NCI-H146 treated with DMSO at 0.1 percent for 48 hours (cell line): ENCODE measurements around the gene CHSY3.

Experiments used
- DNase-seq: peaks from one replicate; lab custom pipeline; 2025; ENCODE audit not compliant: unreplicated experiment; lab: John Stamatoyannopoulos, UW

CHSY3 gene

DNA sequence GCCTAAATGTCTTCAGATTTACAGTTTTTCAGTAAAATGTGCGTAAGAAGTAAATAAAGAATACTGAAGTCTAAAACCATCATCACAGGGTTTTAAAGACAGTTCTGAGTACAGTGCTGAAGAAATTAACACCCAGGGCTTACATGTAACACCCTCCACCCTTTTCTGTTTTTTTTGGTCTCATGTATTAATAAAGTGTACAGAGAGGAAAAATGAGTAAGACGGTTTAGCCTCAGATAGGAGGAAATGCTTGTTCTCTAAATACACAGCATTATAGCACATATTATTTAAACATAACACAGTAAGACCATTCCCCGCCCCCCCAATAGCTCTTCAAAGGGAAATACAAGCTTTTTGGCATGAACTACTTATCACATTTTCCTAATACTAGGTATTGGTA lies 119.3 kb downstream of the CHSY3 start:
- no peak for DNase-seq

- no peak for DNase-seq
Measured at GRCh38 chr5:130024006-130024405, 119.7 kb downstream of the CHSY3 start.

DNA sequence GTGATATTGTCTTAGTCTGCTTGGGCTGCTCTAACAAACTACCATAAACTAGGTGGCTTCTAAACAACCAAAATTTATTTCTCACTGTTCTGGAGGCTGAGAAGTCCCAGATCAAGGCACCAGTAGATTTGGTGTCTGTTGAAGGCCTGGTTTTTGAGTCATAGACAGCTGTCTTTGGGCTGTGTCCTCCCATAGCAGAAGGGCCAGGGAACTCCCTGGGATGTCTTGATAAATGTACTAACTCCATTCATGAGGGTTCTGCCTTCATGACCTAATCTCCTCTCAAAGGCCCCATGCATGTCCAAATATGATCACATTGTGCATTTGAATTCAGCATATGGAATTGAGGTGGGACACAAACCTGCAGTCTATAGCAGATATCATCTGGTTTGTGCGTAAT lies 121.2 kb downstream of the CHSY3 start:
- DNase-seq: no peak

GRCh38 chr5:130032807-130033206 lies 128.5 kb downstream of the CHSY3 start:
- no peak for DNase-seq

DNA sequence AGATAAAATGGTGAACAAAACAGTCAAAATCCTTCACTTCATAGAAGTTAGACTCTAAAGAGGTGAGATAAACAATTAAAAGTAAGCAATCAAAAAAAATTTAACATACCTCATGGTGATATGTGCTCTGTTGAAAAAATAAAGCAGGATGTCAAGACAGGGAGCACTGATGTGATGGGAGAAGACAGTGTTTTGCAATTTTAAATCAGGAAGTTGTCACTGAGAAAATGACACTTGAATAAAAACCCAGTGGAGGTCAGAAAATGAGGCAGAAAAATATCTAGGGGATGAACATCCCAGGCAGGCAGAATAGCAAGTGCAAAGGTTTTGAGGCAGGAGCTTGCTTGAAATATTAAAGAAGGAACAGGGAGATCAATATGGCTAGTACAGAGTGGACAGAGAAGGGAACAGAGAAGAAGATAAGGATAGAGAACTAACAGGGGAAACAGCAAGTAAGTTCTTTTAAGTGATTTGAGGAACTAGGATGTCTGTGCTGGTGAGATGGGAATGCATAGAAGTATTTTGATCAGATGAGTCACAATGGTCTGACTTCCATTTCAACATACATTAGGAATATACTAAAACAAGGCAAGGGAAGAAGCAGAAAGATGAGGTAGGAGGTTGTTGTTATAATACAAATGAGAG lies 130.4 kb downstream of the CHSY3 start:
- DNase-seq: no peak

DNA sequence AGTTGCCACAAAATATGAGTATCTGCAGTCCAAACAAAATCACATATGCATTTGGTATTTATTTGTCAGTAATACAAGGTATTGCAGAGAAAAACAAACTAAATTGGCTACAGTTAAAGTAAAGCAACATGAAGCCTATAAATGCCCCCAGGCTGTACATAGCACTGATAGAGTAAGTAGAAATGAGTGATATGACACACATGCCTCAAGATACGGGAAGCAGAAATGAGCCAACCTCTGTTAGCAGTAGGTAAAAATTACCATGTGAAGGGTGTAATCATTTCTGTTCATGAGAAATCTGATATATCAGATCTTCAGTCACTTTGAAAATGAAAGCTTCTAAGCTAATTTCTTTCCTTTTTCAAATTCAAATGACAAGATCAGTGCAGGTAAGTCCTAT lies 131.1 kb downstream of the CHSY3 start:
- no peak for DNase-seq

- no peak for DNase-seq
Measured at GRCh38 chr5:130037905-130038304, 133.6 kb downstream of the CHSY3 start.

- no peak for DNase-seq
Measured at GRCh38 chr5:130043834-130044233, 139.6 kb downstream of the CHSY3 start.

- DNase-seq: no peak
Measured at GRCh38 chr5:130045334-130045733, 141.1 kb downstream of the CHSY3 start.

DNA sequence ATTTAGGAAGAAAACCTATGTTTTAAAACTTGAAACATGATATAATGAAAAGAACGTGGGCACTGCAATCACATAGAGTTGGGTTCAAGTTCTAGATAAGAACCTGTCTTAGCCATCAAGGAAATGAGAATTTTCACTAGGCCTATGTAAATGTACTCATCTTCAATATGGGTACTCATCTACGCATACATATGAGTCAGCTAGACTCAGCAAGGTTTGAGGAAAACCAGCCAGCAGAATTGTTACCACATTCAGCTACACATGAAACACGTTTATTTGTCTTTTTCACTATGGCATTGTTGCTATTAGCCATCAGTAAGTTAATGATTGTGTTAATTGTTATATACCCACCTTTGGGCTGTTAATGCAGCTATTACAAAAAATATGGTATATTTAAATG lies 146.3 kb downstream of the CHSY3 start:
- DNase-seq: no peak

DNA sequence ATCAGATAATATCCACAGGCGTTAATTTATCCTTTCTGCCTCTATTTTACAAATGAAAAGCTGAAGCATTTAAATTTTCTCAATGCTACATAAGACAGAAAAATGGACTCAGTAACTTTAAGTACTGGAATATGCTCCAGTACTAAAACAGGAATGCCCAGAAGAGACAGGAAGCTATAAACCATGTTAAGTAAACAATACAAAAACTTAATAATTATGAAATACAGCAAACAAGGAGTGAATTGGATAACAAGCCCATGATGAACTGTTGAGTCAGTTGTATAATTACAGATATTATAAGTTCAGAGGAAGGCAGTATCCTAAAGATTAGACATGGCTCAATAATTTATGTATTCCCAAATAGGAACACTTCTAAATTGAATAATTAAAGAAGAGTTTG lies 148.5 kb downstream of the CHSY3 start:
- DNase-seq: no peak

DNA sequence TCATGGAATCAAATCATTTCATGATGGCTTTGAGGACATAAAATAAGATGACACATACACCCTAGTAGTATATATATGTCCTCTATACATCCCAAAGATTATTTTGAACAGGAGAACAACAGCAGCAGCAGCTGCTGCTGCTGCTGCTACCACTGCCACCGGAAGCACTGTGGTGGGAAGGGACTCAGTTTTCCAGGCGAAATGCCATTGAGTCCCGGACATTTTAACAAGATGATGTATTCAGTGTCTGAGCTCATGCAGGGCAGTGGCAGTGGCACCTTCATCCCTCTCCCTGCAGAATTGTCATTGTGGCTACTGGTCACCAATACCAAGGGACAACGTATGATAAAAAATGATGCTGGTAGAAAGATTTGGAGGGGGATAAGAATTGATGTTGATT lies 151.3 kb downstream of the CHSY3 start:
- no peak for DNase-seq

DNA sequence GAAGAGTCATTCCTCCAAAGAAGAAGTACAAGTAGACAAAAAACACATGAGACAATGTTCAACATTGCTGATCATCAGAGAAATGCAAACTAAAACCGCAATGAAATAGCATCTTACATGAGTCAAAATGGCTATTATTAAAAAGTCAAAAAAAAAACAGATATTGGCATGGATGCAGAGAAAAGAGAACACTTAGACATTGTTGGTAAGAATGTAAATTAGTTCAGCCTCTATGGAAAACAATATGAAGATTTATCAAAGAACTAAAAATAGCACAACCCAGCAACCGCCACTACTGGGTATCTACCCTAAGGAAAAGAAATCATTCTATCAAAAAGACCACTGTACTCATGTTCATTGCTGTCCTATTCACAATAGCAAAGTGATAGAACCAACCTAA lies 157.5 kb downstream of the CHSY3 start:
- no peak for DNase-seq

DNA sequence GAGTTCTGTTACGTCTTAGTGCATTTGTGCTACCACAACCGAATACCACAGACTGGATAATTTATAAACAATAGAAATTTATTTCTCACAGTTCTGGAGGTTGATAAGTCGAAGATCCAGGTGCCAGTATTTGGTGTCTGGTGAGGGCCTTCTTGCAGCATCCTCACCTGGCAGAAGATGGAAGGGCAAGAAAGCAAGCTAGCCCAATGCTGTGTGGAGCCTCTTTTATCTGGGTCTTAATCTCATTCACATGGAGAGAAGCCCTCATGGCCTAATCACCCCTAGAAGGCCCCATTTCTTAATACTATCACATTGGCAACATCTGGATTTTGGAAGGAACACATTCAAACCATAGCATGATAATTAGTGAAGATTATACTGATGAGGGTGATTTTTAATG lies 159.3 kb downstream of the CHSY3 start:
- no peak for DNase-seq

GRCh38 chr5:130064484-130064883 lies 160.2 kb downstream of the CHSY3 start:
- DNase-seq: no peak

GRCh38 chr5:130065617-130066016 lies 161.4 kb downstream of the CHSY3 start:
- DNase-seq: no peak

DNA sequence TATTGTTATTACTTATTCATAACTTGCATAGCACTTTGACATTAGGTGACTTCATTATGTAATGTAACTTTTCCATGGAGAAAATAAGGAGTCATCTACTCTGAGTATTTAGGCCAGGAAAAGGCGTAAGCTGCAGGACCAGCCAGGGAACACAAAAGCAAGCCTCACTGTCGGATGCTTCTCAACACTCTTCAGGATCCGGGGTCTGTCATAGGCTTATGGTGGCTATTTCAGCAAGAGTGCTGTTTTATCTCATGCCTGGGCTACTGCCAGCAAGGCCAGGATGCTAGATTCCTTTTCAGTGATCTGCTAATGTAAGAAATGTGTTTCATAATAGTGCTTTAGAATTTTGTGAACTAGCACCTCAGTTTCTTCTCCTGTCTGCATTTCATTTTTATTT lies 162.4 kb downstream of the CHSY3 start:
- DNase-seq: no peak

GRCh38 chr5:130067364-130067763 lies 163.1 kb downstream of the CHSY3 start:
- no peak for DNase-seq

DNA sequence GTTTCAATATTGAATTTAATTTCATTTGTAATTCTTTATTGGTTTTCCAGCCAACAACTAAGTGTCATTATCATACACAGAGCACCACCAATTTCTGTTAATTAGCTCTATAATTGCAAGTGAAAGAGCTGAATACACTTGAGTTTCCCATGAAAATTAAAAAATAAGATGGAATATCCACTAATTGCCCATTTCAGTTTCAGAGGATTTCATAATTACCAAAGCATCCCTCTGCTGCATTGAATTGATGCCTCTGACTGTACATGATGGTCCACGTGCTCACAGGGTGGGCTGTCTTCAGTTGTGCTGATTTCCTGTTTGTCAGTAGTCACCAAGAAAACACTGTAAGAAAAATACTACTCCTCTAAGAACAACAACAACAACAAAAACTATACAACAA lies 163.8 kb downstream of the CHSY3 start:
- DNase-seq: no peak

DNA sequence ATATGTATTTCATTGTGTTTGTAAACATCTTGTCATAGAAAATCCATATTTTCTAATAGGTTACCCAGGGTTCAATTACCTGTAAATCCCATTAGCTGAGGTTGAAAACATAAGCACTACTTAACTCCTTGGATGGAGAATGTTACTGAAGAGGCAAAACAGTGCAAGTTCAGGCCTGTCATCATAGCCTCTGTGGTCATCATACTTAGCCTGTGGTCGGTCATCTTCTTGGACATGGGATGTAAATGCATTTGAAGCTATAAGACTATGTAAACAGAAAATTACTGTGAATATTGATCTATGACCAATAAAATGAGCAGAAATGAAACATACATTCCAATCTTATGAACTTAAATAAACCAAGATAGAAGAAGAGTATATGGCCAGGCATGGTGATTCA lies 164.7 kb downstream of the CHSY3 start:
- no peak for DNase-seq

GRCh38 chr5:130074820-130075219 lies 170.6 kb downstream of the CHSY3 start:
- DNase-seq: no peak

DNA sequence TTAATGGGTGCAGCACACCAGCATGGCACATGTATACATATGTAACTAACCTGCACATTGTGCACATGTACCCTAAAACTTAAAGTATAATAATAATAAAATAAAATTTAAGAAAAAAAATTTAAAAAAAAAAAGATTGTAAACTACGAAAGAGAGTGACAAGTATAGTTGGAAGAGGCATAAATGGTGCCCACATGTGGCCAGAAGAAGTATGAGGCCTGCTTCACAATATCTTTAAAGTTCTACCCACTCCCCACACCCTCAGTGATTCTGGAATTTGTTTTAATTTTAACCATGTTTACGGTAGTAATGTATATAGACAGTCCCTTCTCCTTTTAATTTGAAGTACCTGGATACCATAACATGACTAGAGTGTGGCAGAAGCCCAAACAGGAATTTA lies 172.7 kb downstream of the CHSY3 start:
- no peak for DNase-seq

- DNase-seq: no peak
Measured at GRCh38 chr5:130078661-130079060, 174.4 kb downstream of the CHSY3 start.
